ENCODE results near the gene NARS2. TPM values are rescaled to one million over a fixed set of nuclear protein-coding genes. Genes with fewer than 3 reads are reported as not detected.

The NARS2 gene
- total RNA-seq, 1 donor from 2014 or later, result 38.7 TPM

Other genes starting within 250 kb of the NARS2 start
- gene GAB2, start 157.0 kb downstream of the NARS2 start, total RNA-seq, result 15.9 and 16.0 TPM in 2 replicates

All from activated T-helper 1 cell treated with anti-CD3 and anti-CD28 coated beads, Interleukin-12 subunit alpha, Interleukin-12 subunit beta, Interleukin-2, Interleukin-4 antibody, amounts not matched to agents 30 ng/mL and 10 ng/mL and 1 ng/mL, durations not matched to agents 14 hours and 24 hours and 36 hours (primary cell).